GM19372 (cell line): ENCODE results near the gene NDUFS7.

Source experiments
- ATAC-seq: cut with Tn5 transposase; IDR thresholded peaks from one replicate; pipeline ENCODE4 v1.9.1; 2021; ENCODE audit warnings: mild to moderate bottlenecking, low read depth, moderate library complexity; ENCODE audit not compliant: unreplicated experiment

The NDUFS7 gene

GRCh38 chr19:1384478-1385110, 887 bp downstream of the NDUFS7 start:
- ATAC-seq, result no peak

- no peak for ATAC-seq
Observed at GRCh38 chr19:1385816-1386215, 2.1 kb downstream of the NDUFS7 start.

- ATAC-seq, result no peak
Observed at GRCh38 chr19:1386945-1387683, 3.4 kb downstream of the NDUFS7 start.

DNA sequence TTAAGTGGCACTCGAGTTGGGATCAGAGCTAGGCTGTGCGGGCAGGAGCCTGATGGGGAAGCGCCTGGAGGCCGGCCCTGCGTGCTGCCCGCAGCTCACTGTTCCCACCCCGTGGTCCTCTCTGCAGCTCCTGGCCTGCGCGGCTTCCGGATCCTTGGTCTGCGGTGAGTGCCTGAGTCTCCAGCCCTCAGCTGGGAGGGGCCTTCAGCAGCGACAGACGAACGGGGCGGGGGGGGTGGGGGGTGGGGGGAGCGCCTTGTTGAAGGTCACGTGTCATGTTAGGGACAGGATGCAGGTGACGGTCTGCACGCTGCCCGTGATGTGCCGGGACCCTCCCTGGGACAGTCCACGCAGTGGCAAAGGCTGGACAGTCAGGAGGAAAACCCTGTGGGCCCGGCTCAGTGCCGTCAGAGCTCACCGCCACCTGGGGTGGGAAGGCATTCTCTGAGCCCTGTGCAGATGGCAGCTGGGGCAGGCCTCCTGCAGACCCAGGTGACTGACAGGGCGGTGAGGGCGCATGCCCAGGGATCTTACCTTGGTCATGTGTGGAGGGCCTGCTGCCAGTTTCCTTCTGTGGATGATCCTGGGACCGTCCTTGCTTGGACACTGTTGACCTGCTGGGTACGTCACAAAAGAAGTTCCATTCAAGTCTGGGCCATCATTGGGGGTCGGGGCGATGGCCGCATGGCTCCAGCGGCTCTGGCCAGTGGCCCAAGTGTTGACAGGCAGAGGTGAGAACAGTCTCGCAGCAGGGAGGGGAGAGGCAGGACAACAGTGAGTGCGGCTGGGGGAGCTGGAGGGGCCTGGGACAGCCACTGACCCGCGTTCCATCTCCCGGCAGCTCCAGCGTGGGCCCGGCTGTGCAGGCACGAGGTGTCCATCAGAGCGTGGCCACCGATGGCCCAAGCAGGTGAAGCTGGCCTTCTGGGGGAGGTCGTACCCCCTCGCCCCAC, 4.3 kb downstream of the NDUFS7 start:
- ATAC-seq, result no peak

DNA sequence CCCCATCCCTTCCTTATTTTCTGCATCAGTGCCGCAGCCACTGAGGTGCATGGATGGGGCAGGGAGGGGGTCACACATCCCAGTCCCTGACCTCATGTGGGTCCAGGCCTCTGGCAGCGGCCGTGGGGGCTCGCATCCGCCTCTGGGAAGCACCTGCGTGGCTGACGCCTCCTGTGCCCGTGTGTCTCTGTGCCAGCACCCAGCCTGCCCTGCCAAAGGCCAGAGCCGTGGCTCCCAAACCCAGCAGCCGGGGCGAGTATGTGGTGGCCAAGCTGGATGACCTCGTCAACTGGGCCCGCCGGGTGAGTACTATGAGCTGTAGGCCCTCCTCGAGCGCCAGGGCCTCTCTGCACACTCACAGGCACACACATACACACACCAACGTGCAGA, 4.9 kb downstream of the NDUFS7 start:
- ATAC-seq, result no peak

GRCh38 chr19:1389033-1389940, 5.6 kb downstream of the NDUFS7 start:
- ATAC-seq, result no peak

GRCh38 chr19:1390890-1391423, 7.2 kb downstream of the NDUFS7 start:
- ATAC-seq, result no peak

DNA sequence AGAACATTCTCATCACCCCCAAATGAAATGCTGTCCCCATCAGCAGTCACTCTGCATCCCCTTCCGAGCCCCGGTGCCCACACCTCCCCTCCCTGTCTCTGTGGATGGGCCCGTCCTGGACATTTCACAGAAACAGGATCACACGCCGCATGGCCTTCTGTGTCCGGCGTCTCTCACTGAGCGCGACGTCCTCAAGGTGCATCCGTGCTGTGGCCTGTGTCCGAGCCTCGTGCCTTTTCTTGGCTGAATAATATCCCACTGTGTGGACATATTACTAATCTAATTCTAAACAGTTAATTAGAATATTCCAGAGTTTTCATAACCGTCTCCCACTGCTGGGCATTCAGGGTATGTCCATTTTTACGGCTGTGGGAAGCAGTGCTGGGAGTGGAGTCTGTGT, 8.7 kb downstream of the NDUFS7 start:
- ATAC-seq, result no peak

DNA sequence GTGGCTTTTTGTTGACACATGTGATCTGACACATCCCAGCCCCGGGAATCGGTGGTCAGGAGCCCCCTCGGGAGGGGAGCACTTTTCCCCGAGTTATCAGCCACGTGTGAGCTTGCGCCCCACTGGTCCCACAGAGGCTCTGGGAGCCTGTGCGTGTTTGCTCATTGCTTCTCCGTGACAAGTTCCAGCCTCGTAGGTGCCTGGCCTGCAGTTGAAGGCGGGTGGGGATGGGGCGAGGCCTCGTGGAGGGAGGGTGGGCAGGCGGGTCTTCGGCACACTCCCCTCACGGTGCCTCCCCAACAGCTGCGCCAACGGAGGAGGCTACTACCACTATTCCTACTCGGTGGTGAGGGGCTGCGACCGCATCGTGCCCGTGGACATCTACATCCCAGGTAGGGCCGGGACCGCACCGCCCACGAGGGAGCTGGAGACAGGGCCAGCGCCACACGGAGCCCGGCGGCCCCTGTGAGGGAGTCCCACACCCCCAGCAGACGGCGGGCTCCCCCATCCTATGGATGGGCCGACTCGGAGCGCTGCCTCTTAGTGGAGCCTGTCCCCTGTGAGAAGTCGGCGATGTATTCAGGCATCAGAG, 9.3 kb downstream of the NDUFS7 start:
- no peak for ATAC-seq

GRCh38 chr19:1393841-1394240, 10.1 kb downstream of the NDUFS7 start:
- no peak for ATAC-seq

DNA sequence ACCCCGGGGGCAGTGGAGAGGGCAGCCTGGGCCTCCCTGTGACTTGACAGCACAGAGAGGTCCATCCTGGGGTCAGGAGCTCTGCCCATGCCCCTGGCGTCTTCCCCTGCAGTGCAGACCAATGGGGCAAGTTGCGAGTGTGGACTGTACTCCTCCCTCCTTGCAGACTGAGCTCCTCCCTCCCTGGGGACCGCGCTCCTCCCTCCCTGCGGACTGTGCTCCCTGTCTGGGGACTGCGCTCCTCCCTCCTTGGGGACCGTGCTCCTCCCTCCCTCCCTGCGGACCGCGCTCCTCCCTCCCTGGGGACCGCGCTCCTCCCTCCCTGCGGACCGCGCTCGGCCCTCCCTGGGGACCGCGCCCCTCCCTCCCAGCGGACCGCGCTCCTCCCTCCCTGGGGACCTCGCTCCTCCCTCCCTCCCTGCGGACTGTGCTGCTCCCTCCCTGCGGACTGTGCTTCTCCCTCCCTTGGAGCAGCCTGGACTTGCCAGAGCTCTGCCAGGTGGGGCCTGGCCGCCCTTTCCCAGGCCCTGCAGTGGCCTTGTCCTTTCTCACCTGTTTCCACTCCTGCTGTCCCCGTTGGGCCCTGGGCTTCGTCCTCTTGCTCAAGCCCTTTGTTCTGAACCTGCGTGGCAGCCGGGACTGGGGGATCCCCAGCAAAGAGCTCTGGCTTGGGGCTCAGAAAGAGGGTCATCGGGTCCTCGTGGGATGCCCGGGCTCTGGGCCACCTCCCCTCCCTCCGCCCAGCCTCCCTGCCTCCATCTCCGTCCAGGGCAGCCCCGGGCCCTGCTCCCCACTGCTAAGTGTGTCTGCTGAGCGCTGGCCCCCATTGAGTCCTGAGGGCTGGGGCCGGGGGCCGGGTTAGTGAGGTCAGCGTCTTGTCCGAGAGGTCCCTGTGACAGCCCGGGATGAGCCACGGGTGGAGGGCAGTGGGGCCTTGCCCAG, 10.8 kb downstream of the NDUFS7 start:
- no peak for ATAC-seq

GRCh38 chr19:1395194-1396018, 11.7 kb downstream of the NDUFS7 start:
- ATAC-seq, result no peak

GRCh38 chr19:1396019-1396767, 12.5 kb downstream of the NDUFS7 start:
- no peak for ATAC-seq

DNA sequence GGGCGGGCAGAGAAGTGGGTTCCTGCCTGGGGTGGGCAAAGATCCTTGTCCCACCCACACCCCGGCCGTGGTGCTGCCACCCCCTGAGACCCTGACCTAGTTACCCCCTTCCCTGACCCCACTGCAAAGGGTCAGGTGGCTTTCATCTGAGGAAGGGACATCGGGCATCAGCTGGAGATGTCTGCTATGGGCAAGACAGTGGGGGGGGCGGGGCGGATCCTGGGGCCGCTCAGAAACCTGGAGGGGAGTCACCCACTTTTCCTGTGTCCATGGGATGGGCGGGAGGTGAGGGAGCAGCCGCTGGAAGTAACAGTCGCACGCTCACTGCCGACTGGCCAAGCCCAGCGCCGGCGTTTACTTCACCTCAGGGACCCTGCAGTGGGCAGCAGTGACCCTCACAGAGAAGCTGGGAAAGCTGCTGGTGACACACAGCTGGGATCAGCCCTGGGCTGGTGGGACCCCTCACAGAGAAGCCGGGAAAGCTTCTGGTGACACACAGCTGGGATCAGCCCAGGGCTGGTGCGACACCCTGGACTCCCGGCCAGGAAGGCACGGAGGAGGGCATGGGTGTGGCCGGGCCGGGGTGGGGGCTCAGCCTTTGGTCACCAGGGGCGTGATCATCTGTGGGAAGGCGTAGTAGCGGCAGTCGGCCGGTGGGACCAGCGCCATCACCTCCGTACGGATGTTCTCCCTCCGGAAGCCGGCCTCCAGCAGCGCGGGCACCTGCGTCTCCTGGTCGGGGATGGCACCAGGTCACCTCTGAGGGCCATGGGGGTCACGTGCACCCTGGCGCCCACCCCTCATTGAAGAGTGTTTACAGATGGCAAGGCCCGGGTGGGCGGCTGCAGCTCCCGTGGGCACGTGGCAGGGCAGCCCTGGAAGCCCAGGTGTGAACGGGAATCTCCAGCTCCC, 13.3 kb downstream of the NDUFS7 start:
- ATAC-seq, result no peak

DNA sequence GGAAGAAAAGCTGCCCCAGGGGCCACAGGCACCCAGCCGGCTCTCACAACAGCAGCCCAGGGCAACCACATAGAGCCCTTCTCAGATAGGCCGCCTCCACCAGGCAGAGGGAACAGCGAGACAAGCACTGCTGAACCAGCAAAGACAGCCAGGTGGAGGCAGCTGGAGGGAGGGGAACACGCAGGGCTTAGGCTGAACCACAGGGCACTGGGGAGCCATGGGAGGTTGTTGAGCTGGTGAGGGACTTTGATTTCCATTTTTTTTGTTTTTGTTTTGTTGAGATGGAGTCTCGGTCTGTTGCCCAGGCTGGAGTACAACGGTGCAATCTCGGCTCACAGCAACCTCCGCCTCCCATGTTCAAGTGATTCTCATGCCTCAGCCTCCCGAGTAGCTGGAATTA, 14.1 kb downstream of the NDUFS7 start:
- no peak for ATAC-seq

DNA sequence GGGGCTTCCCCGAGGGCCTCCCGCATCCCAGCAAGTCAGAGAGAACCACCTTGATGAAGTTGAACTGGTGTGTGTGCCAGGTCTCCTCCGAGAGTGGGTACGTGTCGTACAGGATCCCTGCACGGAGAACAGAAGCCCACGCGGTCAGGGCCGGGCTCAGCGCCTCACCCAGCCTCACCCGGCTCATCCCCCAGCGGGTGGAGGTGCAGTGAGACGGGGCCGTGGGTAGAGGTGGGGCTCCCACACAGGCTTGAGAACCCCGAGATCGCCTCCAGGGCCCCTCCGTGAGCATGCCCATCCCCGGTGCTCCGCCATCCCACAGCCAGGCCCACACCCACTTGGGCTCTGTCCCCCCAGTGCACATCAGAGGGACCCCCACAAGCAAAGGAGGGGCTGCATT, 15.4 kb downstream of the NDUFS7 start:
- ATAC-seq, result no peak
